AG20443 (cell line): ENCODE data around the gene TUT7.
"Not testable (repeated sequence)": the region's sequence is repeated elsewhere in the genome, so short reads cannot be mapped to it uniquely, and the experiment has no call there.

Source experiments
- DNase-seq: peaks from one replicate; pipeline ENCODE4 v3.0.0; 2012; ENCODE audit warnings: low spot score, mixed read lengths

The TUT7 gene

GRCh38 chr9:86354011-86354817, at the start of gene TUT7:
TSS of gene TUT7 (minus strand) at chr9:86354410. CDS start at chr9:86353199, 1,211 bp downstream.
- peak; percentile 98 for DNase-seq

- no peak for DNase-seq
These were observed 48.4 kb upstream of the TUT7 start for GRCh38 chr9:86402591-86402990.

- no peak for DNase-seq
These were observed 42.2 kb upstream of the TUT7 start for GRCh38 chr9:86396412-86396811.

GRCh38 chr9:86390184-86390583, 36.0 kb upstream of the TUT7 start:
- not testable (repeated sequence) for DNase-seq

- DNase-seq: no peak
These were observed 35.4 kb upstream of the TUT7 start for GRCh38 chr9:86389628-86390027.

GRCh38 chr9:86387376-86387775, 33.2 kb upstream of the TUT7 start:
- DNase-seq: no peak

GRCh38 chr9:86383000-86383399, 28.8 kb upstream of the TUT7 start:
- DNase-seq: not testable (repeated sequence)

GRCh38 chr9:86376016-86376415, 21.8 kb upstream of the TUT7 start:
- no peak for DNase-seq

- no peak for DNase-seq
These were observed 15.6 kb upstream of the TUT7 start for GRCh38 chr9:86369810-86370209.

GRCh38 chr9:86368871-86369521, 14.8 kb upstream of the TUT7 start:
- DNase-seq: peak; percentile 33

GRCh38 chr9:86361176-86361575, 7.0 kb upstream of the TUT7 start:
- DNase-seq: no peak

- no peak for DNase-seq
These were observed 5.1 kb upstream of the TUT7 start for GRCh38 chr9:86359151-86359879.

- DNase-seq: no peak
These were observed 3.0 kb upstream of the TUT7 start for GRCh38 chr9:86356871-86357866.

- DNase-seq: no peak
These were observed 1.6 kb upstream of the TUT7 start for GRCh38 chr9:86355814-86356213.

- peak; percentile 45 for DNase-seq
These were observed 654 bp upstream of the TUT7 start for GRCh38 chr9:86354818-86355309.

GRCh38 chr9:86353655-86354010, 577 bp downstream of the TUT7 start:
- DNase-seq: no peak

- no peak for DNase-seq
These were observed 1.7 kb downstream of the TUT7 start for GRCh38 chr9:86352440-86353077.

GRCh38 chr9:86351880-86352279, 2.3 kb downstream of the TUT7 start:
- DNase-seq: no peak

GRCh38 chr9:86350006-86350760, 4.0 kb downstream of the TUT7 start:
- DNase-seq: no peak

GRCh38 chr9:86349271-86349670, 4.9 kb downstream of the TUT7 start:
- no peak for DNase-seq
